ENCODE measurements around the gene SH3BP5.

- TF ChIP-seq CTCF (conservative IDR thresholded peaks at IDR 0.05 in 1 of 2, IDR thresholded peaks at IDR 0.05 in 1 of 2; ENCODE audit: low read depth in 1 of 2, low read length in 2 of 2) (no peak), EZH2 (IDR thresholded peaks at IDR 0.05; ENCODE audit: low read length, missing control alignments) (no peak)
These were observed 1.2 kb downstream of the SH3BP5 start for GRCh38 chr3:15331072-15331605.

Measured in fibroblast of lung (primary cell).